Karpas-422 (cell line): ENCODE data around the gene KRT82. TPM values are rescaled to one million over a fixed set of nuclear protein-coding genes. Genes with fewer than 3 reads are reported as not detected.

ENCODE experiments used
- DNase-seq: peaks from one replicate; pipeline ENCODE4 v3.0.0-alpha.2; 2015
- H2AFZ ChIP-seq: fragments of 200-600 bp; sonication (generic); 2 replicates; pipeline ENCODE4 v1.6.1; 2014; ENCODE audit warnings: antibody characterized with exemption, low read length, mixed read lengths
- H3K27ac ChIP-seq: fragments of 200-600 bp; sonication (generic); 2 replicates; pipeline ENCODE4 v1.5.1; 2014; ENCODE audit warnings: mild to moderate bottlenecking, low read length, moderate library complexity
- H3K27me3 ChIP-seq: fragments of 200-600 bp; sonication (generic); 2 replicates; pipeline ENCODE4 v1.6.1; 2014; ENCODE audit warnings: low read length, mixed read lengths
- H3K36me3 ChIP-seq: fragments of 200-600 bp; sonication (generic); 2 replicates; pipeline ENCODE4 v1.6.1; 2014; ENCODE audit warnings: low read length, mixed read lengths; ENCODE audit not compliant: insufficient read depth
- H3K4me1 ChIP-seq: fragments of 200-600 bp; sonication (generic); 2 replicates; pipeline ENCODE4 v1.6.1; 2014; ENCODE audit warnings: mild to moderate bottlenecking, low read length, mixed read lengths
- H3K4me2 ChIP-seq: fragments of 200-600 bp; sonication (generic); 2 replicates; pipeline ENCODE4 v1.6.1; 2014; ENCODE audit warnings: low read length, low read depth, mild to moderate bottlenecking; ENCODE audit not compliant: poor library complexity, severe bottlenecking
- H3K4me3 ChIP-seq: fragments of 200-600 bp; sonication (generic); 2 replicates; pipeline ENCODE4 v1.5.1; 2014; ENCODE audit warnings: mild to moderate bottlenecking, antibody characterized with exemption, low read length, mixed read lengths
- H3K79me2 ChIP-seq: fragments of 200-600 bp; sonication (generic); 2 replicates; pipeline ENCODE4 v1.6.1; 2014; ENCODE audit warnings: mild to moderate bottlenecking, low read length, mixed read lengths
- H3K9ac ChIP-seq: fragments of 200-600 bp; sonication (generic); 2 replicates; pipeline ENCODE4 v1.6.0; 2014; ENCODE audit warnings: low read length
- H3K9me2 ChIP-seq: fragments of 200-600 bp; sonication (generic), shearing (Covaris generic); replicated peaks from 2 replicates; pipeline ENCODE4 v1.6.0; 2014; ENCODE audit warnings: mild to moderate bottlenecking, low read length, moderate library complexity; ENCODE audit not compliant: insufficient read depth
- H3K9me3 ChIP-seq: fragments of 300-700, 200-600 bp; sonication (generic); 2 replicates; pipeline ENCODE4 v1.6.1; 2014; ENCODE audit warnings: low read length, mixed read lengths
- H4K20me1 ChIP-seq: fragments of 200-600 bp; sonication (generic); 2 replicates; pipeline ENCODE4 v1.6.1; 2014; ENCODE audit warnings: mild to moderate bottlenecking, antibody characterized with exemption, low read length, low read depth; ENCODE audit not compliant: insufficient read depth
- total RNA-seq: library from RNA; depleted of rRNA; stranded (reverse); fragments of >200 nt; shearing (Covaris generic); gene quantifications from 2 replicates; pipeline ENCODE4 v1.2.3, GENCODE V29; 2014; ENCODE audit warnings: low replicate concordance

The KRT82 gene
- total RNA-seq, 1 experiment from 2014 or later: not detected

GRCh38 chr12:52438305-52439301 lies 32.5 kb upstream of the KRT82 start:
- H3K27ac ChIP-seq: no peak overlapping the region
- no peaks in the 10 kb centered on the region for H3K4me1 ChIP-seq
- no peaks in the 10 kb centered on the region for H3K27me3 ChIP-seq
- H2AFZ ChIP-seq: no peak overlapping the region
- no peak overlapping the region for H3K4me3 ChIP-seq
- H3K9me2 ChIP-seq: no peaks in the 10 kb centered on the region
- no peaks in the 10 kb centered on the region for H3K36me3 ChIP-seq
- no peaks in the 10 kb centered on the region for H4K20me1 ChIP-seq
- no peak overlapping the region for H3K4me2 ChIP-seq
- H3K79me2 ChIP-seq: no peaks in the 10 kb centered on the region
- H3K9ac ChIP-seq: no peak overlapping the region
- no peaks in the 10 kb centered on the region for H3K9me3 ChIP-seq
- DNase-seq: no peak

GRCh38 chr12:52437508-52437907 lies 31.4 kb upstream of the KRT82 start:
- no peaks in the 10 kb centered on the region for H3K79me2 ChIP-seq

GRCh38 chr12:52436828-52437474 lies 30.8 kb upstream of the KRT82 start:
- Histone ChIP-seq H4K20me1 (no peaks in the 10 kb centered on the region), H3K9me2 (no peaks in the 10 kb centered on the region), H3K4me1 (no peaks in the 10 kb centered on the region), H3K9me3 (no peaks in the 10 kb centered on the region), H3K4me2 (no peak overlapping the region), H3K9ac (no peak overlapping the region), H2AFZ (no peak overlapping the region), H3K36me3 (no peaks in the 10 kb centered on the region), H3K27me3 (no peaks in the 10 kb centered on the region), H3K4me3 (no peak overlapping the region), H3K79me2 (no peaks in the 10 kb centered on the region), H3K27ac (no peak overlapping the region)
- DNase-seq: no peak

More at GRCh38 chr12:52437508-52437907, 31.4 kb upstream of the KRT82 start:
- Histone ChIP-seq H3K27me3 (no peaks in the 10 kb centered on the region), H3K27ac (no peak overlapping the region), H3K9me2 (no peaks in the 10 kb centered on the region), H3K4me1 (no peaks in the 10 kb centered on the region), H3K4me2 (no peak overlapping the region), H2AFZ (no peak overlapping the region), H3K36me3 (no peaks in the 10 kb centered on the region), H3K9me3 (no peaks in the 10 kb centered on the region), H3K9ac (no peak overlapping the region), H3K4me3 (no peak overlapping the region), H4K20me1 (no peaks in the 10 kb centered on the region)
- DNase-seq: no peak

GRCh38 chr12:52436000-52436827 lies 30.1 kb upstream of the KRT82 start:
- no peak overlapping the region for H3K4me3 ChIP-seq
- no peak for DNase-seq
- no peaks in the 10 kb centered on the region for H3K9me3 ChIP-seq
- no peaks in the 10 kb centered on the region for H3K27me3 ChIP-seq
- H3K4me1 ChIP-seq: no peaks in the 10 kb centered on the region
- no peaks in the 10 kb centered on the region for H3K36me3 ChIP-seq
- H4K20me1 ChIP-seq: no peaks in the 10 kb centered on the region
- H3K9me2 ChIP-seq: no peaks in the 10 kb centered on the region
- H3K27ac ChIP-seq: no peak overlapping the region
- H2AFZ ChIP-seq: no peak overlapping the region
- H3K4me2 ChIP-seq: no peak overlapping the region
- H3K79me2 ChIP-seq: no peaks in the 10 kb centered on the region
- H3K9ac ChIP-seq: no peak overlapping the region

GRCh38 chr12:52435659-52435999 lies 29.5 kb upstream of the KRT82 start:
- Histone ChIP-seq H3K79me2 (no peaks in the 10 kb centered on the region), H4K20me1 (no peaks in the 10 kb centered on the region), H3K27ac (no peak overlapping the region), H3K9me3 (no peaks in the 10 kb centered on the region), H3K9me2 (no peaks in the 10 kb centered on the region), H3K9ac (no peak overlapping the region), H3K36me3 (no peaks in the 10 kb centered on the region), H3K4me3 (no peak overlapping the region), H2AFZ (no peak overlapping the region), H3K4me2 (no peak overlapping the region), H3K27me3 (no peaks in the 10 kb centered on the region), H3K4me1 (no peaks in the 10 kb centered on the region)
- DNase-seq: no peak

- DNase-seq: no peak
- H3K9me3 ChIP-seq: no peaks in the 10 kb centered on the region
- H3K27me3 ChIP-seq: no peaks in the 10 kb centered on the region
- H3K4me2 ChIP-seq: no peak overlapping the region
- H3K4me1 ChIP-seq: no peaks in the 10 kb centered on the region
- no peak overlapping the region for H3K4me3 ChIP-seq
- no peak overlapping the region for H3K9ac ChIP-seq
- H3K27ac ChIP-seq: no peak overlapping the region
- no peaks in the 10 kb centered on the region for H3K36me3 ChIP-seq
- no peak overlapping the region for H2AFZ ChIP-seq
- H3K79me2 ChIP-seq: no peaks in the 10 kb centered on the region
- no peaks in the 10 kb centered on the region for H4K20me1 ChIP-seq
- H3K9me2 ChIP-seq: no peaks in the 10 kb centered on the region
Observed at GRCh38 chr12:52434760-52435530, 28.8 kb upstream of the KRT82 start.

- H3K9ac ChIP-seq: no peak within 1 kb of the TSS
- no peaks in the 10 kb centered on the region for H4K20me1 ChIP-seq
- no peak within 1 kb of the TSS for H3K4me2 ChIP-seq
- no peak for DNase-seq
- no peaks in the 10 kb centered on the region for H3K27me3 ChIP-seq
- no peaks in the 10 kb centered on the region for H3K36me3 ChIP-seq
- H3K79me2 ChIP-seq: no peaks in the 10 kb centered on the region
- no peaks in the 10 kb centered on the region for H3K4me1 ChIP-seq
- H3K4me3 ChIP-seq: no peak within 1 kb of the TSS
- H3K9me2 ChIP-seq: no peaks in the 10 kb centered on the region
- H2AFZ ChIP-seq: no peak within 1 kb of the TSS
- H3K9me3 ChIP-seq: no peaks in the 10 kb centered on the region
- H3K27ac ChIP-seq: no peak within 1 kb of the TSS
Observed at GRCh38 chr12:52434081-52434733, 28.1 kb upstream of the KRT82 start, which contains the start of gene KRT75. Gene KRT75 (minus strand): TSS chr12:52434371. CDS start chr12:52434304, 67 bp downstream.
